Neural progenitor cell (in vitro differentiated cells): ENCODE data around the gene EIF5A. TPM values are rescaled to one million over a fixed set of nuclear protein-coding genes. Genes with fewer than 3 reads are reported as not detected.

ENCODE experiments used
- DNase-seq: peaks from one replicate; pipeline ENCODE4 v3.0.0-alpha.2; 2016; ENCODE audit warnings: low spot score
- H2AFZ ChIP-seq: fragments of 200-600 bp; sonication (generic); replicated peaks from 2 replicates; pipeline ENCODE4 v1.6.1; 2016; ENCODE audit warnings: antibody characterized with exemption
- H3F3A ChIP-seq: fragments of 200-600 bp; sonication (generic); 2 replicates; pipeline ENCODE4 v1.6.1; 2016; ENCODE audit warnings: antibody characterized with exemption, low read depth
- H3K27ac ChIP-seq: fragments of 200-600 bp; sonication (generic); 2 replicates; pipeline ENCODE4 v1.5.1; 2016; ENCODE audit warnings: mild to moderate bottlenecking
- H3K27me3 ChIP-seq: fragments of 200-600 bp; sonication (generic); 2 replicates; pipeline ENCODE4 v1.6.1; 2016; ENCODE audit warnings: mild to moderate bottlenecking, moderate library complexity
- H3K36me3 ChIP-seq: fragments of 200-600 bp; sonication (generic); 2 replicates; pipeline ENCODE4 v1.5.1; 2016
- H3K4me1 ChIP-seq: fragments of 200-600 bp; sonication (generic); 2 replicates; pipeline ENCODE4 v1.6.1; 2016; ENCODE audit warnings: mixed run types
- H3K4me2 ChIP-seq: fragments of 200-600 bp; sonication (generic); 2 replicates; pipeline ENCODE4 v1.6.1; 2016
- H3K4me3 ChIP-seq: fragments of 200-600 bp; sonication (generic); 2 replicates; pipeline ENCODE4 v1.5.1; 2016
- H3K79me2 ChIP-seq: fragments of 200-600 bp; sonication (generic); 2 replicates; pipeline ENCODE4 v1.6.1; 2016; ENCODE audit warnings: low read depth
- H3K9ac ChIP-seq: fragments of 200-600 bp; sonication (generic); 2 replicates; pipeline ENCODE4 v1.6.1; 2016
- H3K9me3 ChIP-seq: fragments of 200-600 bp; sonication (generic); 2 replicates; pipeline ENCODE4 v1.5.1; 2016; ENCODE audit warnings: low read depth
- H4K20me1 ChIP-seq: fragments of 200-600 bp; sonication (generic); 2 replicates; pipeline ENCODE4 v1.6.1; 2016; ENCODE audit warnings: low read depth
- H3K27ac Mint-ChIP-seq: 3 replicates; pipeline ENCODE4 v1.8.0; 2021; ENCODE audit warnings: mixed read lengths
- H3K27me3 Mint-ChIP-seq: 2 replicates; pipeline ENCODE4 v1.8.0; 2022; ENCODE audit warnings: low read depth, mild to moderate bottlenecking, inconsistent platforms, moderate library complexity, mixed read lengths; ENCODE audit not compliant: insufficient read depth
- H3K36me3 Mint-ChIP-seq: 3 replicates; pipeline ENCODE4 v1.8.0; 2021; ENCODE audit warnings: mixed read lengths
- H3K4me1 Mint-ChIP-seq: 3 replicates; pipeline ENCODE4 v1.8.0; 2021; ENCODE audit warnings: mixed read lengths
- H3K4me3 Mint-ChIP-seq: 3 replicates; pipeline ENCODE4 v1.8.0; 2021; ENCODE audit warnings: mild to moderate bottlenecking, moderate library complexity, mixed read lengths
- H3K9me3 Mint-ChIP-seq: 3 replicates; pipeline ENCODE4 v1.8.0; 2020; ENCODE audit warnings: mixed read lengths
- CTCF ChIP-seq: fragments of 200-600 bp; sonication (generic); IDR thresholded peaks from 2 replicates; pipeline ENCODE4 v1.5.1; 2017; ENCODE audit warnings: antibody characterized with exemption, mild to moderate bottlenecking
- EZH2 ChIP-seq: fragments of 200-600 bp; sonication (generic); IDR thresholded peaks from 2 replicates; pipeline ENCODE4 v1.6.1; 2017; ENCODE audit warnings: antibody characterized with exemption, mild to moderate bottlenecking, moderate library complexity
- EZH2phosphoT487 ChIP-seq: fragments of 200-600 bp; sonication (generic); IDR thresholded peaks from 2 replicates; pipeline ENCODE4 v1.6.1; 2017; ENCODE audit warnings: antibody characterized with exemption
- total RNA-seq: library from RNA; depleted of rRNA; stranded (reverse); fragments of >200 nt; gene quantifications from 2 replicates; pipeline ENCODE4 v1.2.3, GENCODE V29; 2015; ENCODE audit warnings: low replicate concordance

EIF5A gene
- total RNA-seq, 1 donor from 2014 or later: 251 TPM

DNA sequence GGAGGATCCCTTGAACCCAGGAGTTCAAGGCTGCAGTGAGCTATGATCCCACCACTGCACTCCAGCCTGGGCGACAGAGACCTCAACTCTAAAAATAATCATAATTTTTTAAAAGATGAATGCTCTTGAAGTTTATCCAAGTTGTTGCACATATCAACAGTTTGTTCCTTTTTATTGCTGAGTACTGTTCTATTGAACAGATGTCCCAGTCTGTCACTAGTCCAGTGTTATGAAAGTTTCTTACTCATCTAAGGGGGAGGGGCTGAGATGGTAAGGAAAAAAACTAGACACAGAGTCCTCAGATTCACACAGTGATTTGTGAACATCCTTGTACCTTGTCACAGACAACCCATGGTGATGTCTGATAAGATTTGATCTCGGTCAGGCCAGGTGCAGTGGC is 32.8 kb downstream of the EIF5A start:
- DNase-seq: no peak
- H3K27me3 Mint-ChIP-seq: peaks cover 9% of the 10 kb centered on the region
- no peaks in the 10 kb centered on the region for H3K9me3 ChIP-seq
- no peak overlapping the region for H3K9ac ChIP-seq
- no peaks in the 10 kb centered on the region for H3K79me2 ChIP-seq
- peaks cover 7% of the 10 kb centered on the region for H3K4me1 ChIP-seq
- no peak overlapping the region for H2AFZ ChIP-seq
- H3K27me3 ChIP-seq: no peaks in the 10 kb centered on the region
- H3K4me3 Mint-ChIP-seq: no peak overlapping the region
- TF ChIP-seq EZH2phosphoT487: no peak
- TF ChIP-seq EZH2: no peak
- TF ChIP-seq CTCF: no peak
- peaks cover 12% of the 10 kb centered on the region for H3F3A ChIP-seq
- H3K27ac Mint-ChIP-seq: no peak overlapping the region
- H3K4me3 ChIP-seq: no peak overlapping the region
- H3K4me1 Mint-ChIP-seq: peaks cover 7% of the 10 kb centered on the region
- no peaks in the 10 kb centered on the region for H3K9me3 Mint-ChIP-seq
- H3K36me3 Mint-ChIP-seq: no peaks in the 10 kb centered on the region
- H3K4me2 ChIP-seq: no peak overlapping the region
- no peak overlapping the region for H3K27ac ChIP-seq
- no peaks in the 10 kb centered on the region for H3K36me3 ChIP-seq
- no peaks in the 10 kb centered on the region for H4K20me1 ChIP-seq

- no peaks in the 10 kb centered on the region for H3K9me3 Mint-ChIP-seq
- H3K4me1 Mint-ChIP-seq: peaks cover 8% of the 10 kb centered on the region
- no peak overlapping the region for H3K27ac Mint-ChIP-seq
- H3K9ac ChIP-seq: no peak overlapping the region
- no peak overlapping the region for H3K4me3 Mint-ChIP-seq
- H3K36me3 ChIP-seq: no peaks in the 10 kb centered on the region
- H3K4me1 ChIP-seq: peaks cover 2% of the 10 kb centered on the region
- H3K4me3 ChIP-seq: no peak overlapping the region
- H3K27me3 ChIP-seq: no peaks in the 10 kb centered on the region
- no peaks in the 10 kb centered on the region for H3K36me3 Mint-ChIP-seq
- TF ChIP-seq EZH2phosphoT487 (no peak), EZH2 (no peak), CTCF (no peak)
- DNase-seq: no peak
- H2AFZ ChIP-seq: no peak overlapping the region
- no peaks in the 10 kb centered on the region for H3K9me3 ChIP-seq
- H3K27me3 Mint-ChIP-seq: peaks cover 7% of the 10 kb centered on the region
- peaks cover 17% of the 10 kb centered on the region for H3F3A ChIP-seq
- no peak overlapping the region for H3K4me2 ChIP-seq
- H3K27ac ChIP-seq: no peak overlapping the region
- no peaks in the 10 kb centered on the region for H3K79me2 ChIP-seq
- H4K20me1 ChIP-seq: no peaks in the 10 kb centered on the region
Observed at GRCh38 chr17:7341842-7342241, 34.4 kb downstream of the EIF5A start.

DNA sequence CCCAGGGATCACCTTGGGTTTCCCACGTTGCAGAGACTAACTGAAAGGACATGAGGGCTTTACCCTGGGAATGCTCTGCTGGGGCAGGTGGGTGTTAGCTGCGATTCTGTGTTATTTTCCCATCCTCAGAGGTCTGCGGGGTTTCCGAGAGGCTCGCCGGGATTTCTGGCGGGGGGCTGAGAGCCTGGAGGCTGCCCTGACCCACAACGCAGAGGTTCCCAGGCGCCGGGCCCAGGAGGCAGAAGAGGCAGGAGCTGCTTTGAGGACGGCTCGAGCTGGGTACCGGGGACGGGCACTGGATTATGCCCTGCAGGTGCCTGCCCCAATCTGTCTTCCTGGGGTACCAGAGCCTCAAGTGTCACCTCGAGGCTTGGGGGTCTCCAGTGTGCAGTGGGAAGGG is 35.8 kb downstream of the EIF5A start:
- Histone ChIP-seq H2AFZ (no peak overlapping the region), H3K4me1 (no peaks in the 10 kb centered on the region), H3K4me2 (no peak overlapping the region), H3K9ac (no peak overlapping the region), H3F3A (peaks cover 5% of the 10 kb centered on the region), H4K20me1 (no peaks in the 10 kb centered on the region), H3K27ac (no peak overlapping the region), H3K4me3 (no peak overlapping the region), H3K79me2 (no peaks in the 10 kb centered on the region), H3K36me3 (no peaks in the 10 kb centered on the region), H3K27me3 (no peaks in the 10 kb centered on the region), H3K9me3 (no peaks in the 10 kb centered on the region)
- H3K27me3 Mint-ChIP-seq: peaks cover 7% of the 10 kb centered on the region
- H3K4me1 Mint-ChIP-seq: peaks cover 3% of the 10 kb centered on the region
- no peak overlapping the region for H3K27ac Mint-ChIP-seq
- no peaks in the 10 kb centered on the region for H3K9me3 Mint-ChIP-seq
- no peak overlapping the region for H3K4me3 Mint-ChIP-seq
- no peaks in the 10 kb centered on the region for H3K36me3 Mint-ChIP-seq
- TF ChIP-seq EZH2phosphoT487 (no peak), EZH2 (no peak), CTCF (no peak)
- DNase-seq: no peak
